ENCODE results near the gene BMP6.

BMP6 gene

DNA sequence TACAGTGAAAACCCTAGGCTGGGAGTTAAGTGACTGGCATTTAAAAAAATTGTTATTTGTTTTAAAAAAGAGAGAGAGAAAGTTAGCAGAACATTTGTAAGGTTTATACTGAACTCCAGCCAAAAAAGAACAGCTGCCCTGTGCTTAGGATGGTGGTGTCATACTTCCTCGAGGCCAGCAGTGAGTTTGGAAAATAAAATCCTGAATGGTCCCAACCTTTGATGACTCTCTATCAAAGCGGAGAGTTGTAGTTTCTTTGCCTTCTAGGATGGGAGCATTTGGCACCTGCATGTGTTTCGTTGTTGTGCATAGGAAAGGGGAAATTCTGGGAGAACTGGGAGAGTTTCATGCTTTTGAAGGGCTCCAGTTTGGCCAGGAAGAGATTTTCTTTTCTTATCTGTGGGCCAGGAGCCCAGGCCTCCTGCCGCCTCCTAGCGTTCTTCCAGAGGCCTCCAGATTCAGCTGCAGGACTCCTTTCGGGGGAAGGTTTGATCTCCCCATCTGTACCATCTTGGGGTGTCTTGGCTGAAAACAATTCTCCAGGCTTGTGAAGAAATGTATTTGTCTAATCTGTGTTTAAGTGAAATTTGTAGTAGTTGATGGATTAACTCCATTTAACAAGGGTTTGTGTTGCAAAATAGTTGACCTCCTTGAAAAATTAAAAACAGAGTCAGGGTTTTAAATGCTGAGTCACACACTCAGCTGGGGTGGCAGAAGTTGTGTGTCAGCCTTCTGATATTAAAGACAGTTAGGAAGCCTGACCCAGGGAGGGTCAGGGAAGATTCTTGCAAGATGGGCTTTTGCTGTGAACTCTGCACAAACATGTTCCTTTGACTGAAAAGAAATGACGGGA lies 121.3 kb downstream of the BMP6 start:
- Histone ChIP-seq H3K9me3 (ENCODE audit: insufficient read depth, low read length, severe bottlenecking) (peaks cover 5% of the 10 kb centered on the region), H2AFZ (ENCODE audit: low read depth, low read length) (no peak overlapping the region), H3K4me1 (ENCODE audit: insufficient read depth, low read length) (no peaks in the 10 kb centered on the region), H3K27ac (ENCODE audit: low read length) (no peak overlapping the region), H3K9ac (ENCODE audit: low read depth, low read length) (no peak overlapping the region), H3K27me3 (ENCODE audit: insufficient read depth, low read length, poor library complexity) (no peaks in the 10 kb centered on the region), H4K20me1 (ENCODE audit: insufficient read depth, low read length) (no peaks in the 10 kb centered on the region), H3K4me3 (ENCODE audit: low read depth in 1 of 2, low read length in 2 of 2) (no peak overlapping the region), H3K4me2 (ENCODE audit: insufficient read depth, low read length) (no peak overlapping the region), H3K79me2 (ENCODE audit: insufficient read depth, low read length) (no peaks in the 10 kb centered on the region), H3K36me3 (ENCODE audit: insufficient read depth, low read length) (no peaks in the 10 kb centered on the region)
- ATAC-seq (ENCODE audit: insufficient read depth, low read depth), result no peak
- DNase-seq, result no peak
- TF ChIP-seq EZH2 (IDR thresholded peaks at IDR 0.05; ENCODE audit: borderline replicate concordance, low read depth, low read length, severe bottlenecking), result no peak
- TF ChIP-seq, protein P1, sequence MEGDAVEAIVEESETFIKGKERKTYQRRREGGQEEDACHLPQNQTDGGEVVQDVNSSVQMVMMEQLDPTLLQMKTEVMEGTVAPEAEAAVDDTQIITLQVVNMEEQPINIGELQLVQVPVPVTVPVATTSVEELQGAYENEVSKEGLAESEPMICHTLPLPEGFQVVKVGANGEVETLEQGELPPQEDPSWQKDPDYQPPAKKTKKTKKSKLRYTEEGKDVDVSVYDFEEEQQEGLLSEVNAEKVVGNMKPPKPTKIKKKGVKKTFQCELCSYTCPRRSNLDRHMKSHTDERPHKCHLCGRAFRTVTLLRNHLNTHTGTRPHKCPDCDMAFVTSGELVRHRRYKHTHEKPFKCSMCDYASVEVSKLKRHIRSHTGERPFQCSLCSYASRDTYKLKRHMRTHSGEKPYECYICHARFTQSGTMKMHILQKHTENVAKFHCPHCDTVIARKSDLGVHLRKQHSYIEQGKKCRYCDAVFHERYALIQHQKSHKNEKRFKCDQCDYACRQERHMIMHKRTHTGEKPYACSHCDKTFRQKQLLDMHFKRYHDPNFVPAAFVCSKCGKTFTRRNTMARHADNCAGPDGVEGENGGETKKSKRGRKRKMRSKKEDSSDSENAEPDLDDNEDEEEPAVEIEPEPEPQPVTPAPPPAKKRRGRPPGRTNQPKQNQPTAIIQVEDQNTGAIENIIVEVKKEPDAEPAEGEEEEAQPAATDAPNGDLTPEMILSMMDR (IDR thresholded peaks at IDR 0.05; ENCODE audit: borderline replicate concordance, extremely low read depth, low read length, poor library complexity, severe bottlenecking), result no peak

DNA sequence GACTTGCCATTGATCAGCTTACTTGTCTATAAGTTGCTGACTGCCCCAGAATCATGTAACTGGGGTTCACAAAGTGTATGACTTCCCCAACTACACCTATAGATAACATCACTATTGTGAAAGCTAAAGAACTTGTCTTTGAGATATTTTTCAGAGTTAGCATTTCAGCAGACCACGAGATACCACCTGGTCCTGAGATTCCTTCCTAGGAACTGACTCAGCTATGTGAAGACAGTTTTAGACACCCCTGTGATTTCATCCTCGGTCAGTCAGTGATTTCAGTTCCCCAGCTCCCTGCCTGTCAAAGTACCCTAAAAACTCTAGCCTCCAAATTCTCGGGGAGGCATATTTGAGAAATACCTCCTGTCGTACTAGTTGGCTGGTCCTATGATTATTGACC lies 122.3 kb downstream of the BMP6 start:
- H3K4me1 ChIP-seq (ENCODE audit: insufficient read depth, low read length), result no peaks in the 10 kb centered on the region
- TF ChIP-seq EZH2 (IDR thresholded peaks at IDR 0.05; ENCODE audit: borderline replicate concordance, low read depth, low read length, severe bottlenecking), result no peak
- TF ChIP-seq, protein P1 (IDR thresholded peaks at IDR 0.05; ENCODE audit: borderline replicate concordance, extremely low read depth, low read length, poor library complexity, severe bottlenecking), result no peak

DNA sequence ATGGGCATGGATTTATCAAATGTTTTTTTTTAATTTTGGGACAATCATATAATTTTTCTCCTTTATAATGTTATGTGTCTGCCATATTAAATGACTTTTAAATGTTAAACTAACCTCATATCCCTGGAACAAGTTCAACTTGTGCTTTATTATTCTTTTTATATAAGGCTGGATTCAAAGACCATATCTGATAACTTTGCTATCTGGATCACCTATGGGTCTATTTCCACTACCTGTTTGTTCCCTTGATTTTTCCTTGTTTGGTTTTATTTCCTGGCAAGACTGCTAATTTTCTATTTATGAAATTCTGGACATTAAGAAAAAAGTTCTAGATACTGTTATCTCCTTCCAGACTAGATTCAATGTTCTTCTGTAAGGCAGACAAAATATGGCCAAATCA lies 125.9 kb downstream of the BMP6 start:
- ATAC-seq (ENCODE audit: insufficient read depth, low read depth), result no peak
- Histone ChIP-seq H3K36me3 (ENCODE audit: insufficient read depth, low read length) (no peaks in the 10 kb centered on the region), H2AFZ (ENCODE audit: low read depth, low read length) (no peak overlapping the region), H3K27me3 (ENCODE audit: insufficient read depth, low read length, poor library complexity) (no peaks in the 10 kb centered on the region), H3K4me2 (ENCODE audit: insufficient read depth, low read length) (no peak overlapping the region), H3K27ac (ENCODE audit: low read length) (no peak overlapping the region), H4K20me1 (ENCODE audit: insufficient read depth, low read length) (no peaks in the 10 kb centered on the region), H3K4me3 (ENCODE audit: low read depth in 1 of 2, low read length in 2 of 2) (no peak overlapping the region), H3K4me1 (ENCODE audit: insufficient read depth, low read length) (no peaks in the 10 kb centered on the region), H3K9me3 (ENCODE audit: insufficient read depth, low read length, severe bottlenecking) (peaks cover 6% of the 10 kb centered on the region), H3K9ac (ENCODE audit: low read depth, low read length) (no peak overlapping the region), H3K79me2 (ENCODE audit: insufficient read depth, low read length) (no peaks in the 10 kb centered on the region)
- TF ChIP-seq, protein P1 (IDR thresholded peaks at IDR 0.05; ENCODE audit: borderline replicate concordance, extremely low read depth, low read length, poor library complexity, severe bottlenecking), result no peak
- TF ChIP-seq EZH2 (IDR thresholded peaks at IDR 0.05; ENCODE audit: borderline replicate concordance, low read depth, low read length, severe bottlenecking), result no peak
- no peak for DNase-seq

More for the DNA sequence above, 122.3 kb downstream of the BMP6 start:
- ATAC-seq (ENCODE audit: insufficient read depth, low read depth) (no peak), DNase-seq (no peak)
- Histone ChIP-seq H3K4me3 (ENCODE audit: low read depth in 1 of 2, low read length in 2 of 2) (no peak overlapping the region), H2AFZ (ENCODE audit: low read depth, low read length) (no peak overlapping the region), H3K79me2 (ENCODE audit: insufficient read depth, low read length) (no peaks in the 10 kb centered on the region), H3K27ac (ENCODE audit: low read length) (no peak overlapping the region), H3K36me3 (ENCODE audit: insufficient read depth, low read length) (no peaks in the 10 kb centered on the region), H3K27me3 (ENCODE audit: insufficient read depth, low read length, poor library complexity) (no peaks in the 10 kb centered on the region), H3K9me3 (ENCODE audit: insufficient read depth, low read length, severe bottlenecking) (peaks cover 6% of the 10 kb centered on the region), H3K4me2 (ENCODE audit: insufficient read depth, low read length) (no peak overlapping the region), H4K20me1 (ENCODE audit: insufficient read depth, low read length) (no peaks in the 10 kb centered on the region), H3K9ac (ENCODE audit: low read depth, low read length) (no peak overlapping the region)
